Esophagus muscularis mucosa (tissue), 3 donors: ENCODE measurements around the gene RLN1.

Experiments used
- CTCF ChIP-seq, 3 experiments: fragments of 200-600 bp in 2 of 3; fragments of 450-650 bp in 1 of 3; sonication (generic) in 2 of 3; IDR thresholded peaks; one replicate each; pipeline ENCODE4 v1.5.1; 2017 to 2019; ENCODE audit warnings: antibody characterized with exemption in 3 of 3, mild to moderate bottlenecking in 2 of 3, moderate library complexity in 1 of 3
- POLR2AphosphoS5 ChIP-seq, 2 donors: sonication (generic); formaldehyde crosslinking; IDR thresholded peaks; one replicate each; pipeline ENCODE4 v1.6.1; 2017; ENCODE audit warnings: antibody characterized with exemption in 2 of 2

GRCh38 chr9:5389109-5389732, 49.5 kb upstream of the RLN1 start:
- TF ChIP-seq POLR2AphosphoS5 (IDR thresholded peaks at IDR 0.05) (no peak), CTCF (IDR thresholded peaks at IDR 0.05) (no peak)
